Caco-2 (cell line): ENCODE measurements around the gene NLGN4X. TPM values are rescaled to one million over a fixed set of nuclear protein-coding genes. Genes with fewer than 3 reads are reported as not detected.

ENCODE experiments used
- BruUV-seq: library from RNA; stranded (reverse); fragments of 400-500 nt; replicated peaks from 2 replicates; lab custom pipeline; 2021; lab: Mats Ljungman, UMichigan
- CTCF ChIA-PET: fragments of 300-600 bp; sonication (Branson Sonifier 250); formaldehyde crosslinking; loops from one replicate; lab custom pipeline; 2022; ENCODE audit warnings: antibody characterized with exemption; lab: Charles Lee
- POLR2A ChIA-PET: fragments of 300-600 bp; sonication (Branson Sonifier 250); formaldehyde crosslinking; loops from one replicate; lab custom pipeline; 2022; ENCODE audit warnings: antibody characterized with exemption; lab: Charles Lee
- DNase-seq, 2 experiments: peaks; one replicate each; pipeline versions ENCODE4 v3.0.0 to v3.0.0-alpha.2; 2020 to 2022
- H3K27me3 ChIP-seq: replicated peaks from 2 replicates; pipeline ENCODE4 v1.6.0; 2011; ENCODE audit warnings: low read length; ENCODE audit not compliant: control insufficient read depth, insufficient read depth
- H3K36me3 ChIP-seq: 2 replicates; pipeline ENCODE4 v1.5.1; 2011; ENCODE audit warnings: low read length; ENCODE audit not compliant: control insufficient read depth, insufficient read depth
- H3K4me1 ChIP-seq: fragments of 250-450 bp; sonication (Bioruptor Pico); 2 replicates; pipeline ENCODE4 v1.5.1; 2020; ENCODE audit warnings: mild to moderate bottlenecking
- H3K4me3 ChIP-seq: 2 replicates; pipeline ENCODE4 v1.5.1; 2011; ENCODE audit warnings: low read depth, mild to moderate bottlenecking, control low read depth, low read length
- H3K9me3 ChIP-seq: fragments of 250-450 bp; sonication (Bioruptor Pico); 2 replicates; pipeline ENCODE4 v1.5.1; 2020; ENCODE audit warnings: mild to moderate bottlenecking, moderate library complexity
- H3K27ac Mint-ChIP-seq: one replicate; pipeline ENCODE4 v1.8.0; 2022; ENCODE audit warnings: mixed read lengths; ENCODE audit not compliant: unreplicated experiment
- H3K27me3 Mint-ChIP-seq: one replicate; pipeline ENCODE4 v1.8.0; 2022; ENCODE audit warnings: mixed read lengths; ENCODE audit not compliant: insufficient read depth, unreplicated experiment
- H3K36me3 Mint-ChIP-seq: one replicate; pipeline ENCODE4 v1.8.0; 2022; ENCODE audit warnings: mild to moderate bottlenecking, mixed read lengths; ENCODE audit not compliant: insufficient read depth, unreplicated experiment
- H3K4me1 Mint-ChIP-seq: one replicate; pipeline ENCODE4 v1.8.0; 2022; ENCODE audit warnings: low read depth, mixed read lengths; ENCODE audit not compliant: unreplicated experiment
- H3K4me3 Mint-ChIP-seq: one replicate; pipeline ENCODE4 v1.8.0; 2022; ENCODE audit warnings: mild to moderate bottlenecking, moderate library complexity, mixed read lengths; ENCODE audit not compliant: unreplicated experiment
- H3K9me3 Mint-ChIP-seq: one replicate; pipeline ENCODE4 v1.8.0; 2022; ENCODE audit warnings: mixed read lengths; ENCODE audit not compliant: unreplicated experiment
- CTCF ChIP-seq, 2 experiments: fragments of 200-600 bp in 1 of 2; IDR thresholded peaks; 1 replicate in 1 of 2; 2 replicates in 1 of 2; pipeline versions ENCODE4 v1.5.1 to v1.8.0; 2011 to 2022; ENCODE audit warnings: antibody characterized with exemption in 1 of 2, control low read depth in 1 of 2, inconsistent platforms in 1 of 2, low read depth in 1 of 2, low read length in 1 of 2, mild to moderate bottlenecking in 1 of 2, moderate library complexity in 1 of 2; ENCODE audit not compliant: insufficient read depth in 1 of 2, severe bottlenecking in 1 of 2, unreplicated experiment in 1 of 2
- intact Hi-C: fragments of 100-400 bp; cut with micrococcal nuclease; formaldehyde crosslinking; loops from one replicate; pipeline ENCODE4 v1.10.0; 2022; ENCODE audit not compliant: unreplicated experiment
- total RNA-seq: library from RNA; stranded (reverse); gene quantifications from 2 replicates; pipeline ENCODE4 v1.2.3, GENCODE V29; 2022

The NLGN4X gene
- total RNA-seq, 1 experiment from 2014 or later: not detected

GRCh38 chrX:6129195-6129594 lies 99.5 kb downstream of the NLGN4X start:
- Histone ChIP-seq H3K9me3 (no peaks in the 10 kb centered on the region), H3K27me3 (no peaks in the 10 kb centered on the region), H3K4me1 (no peaks in the 10 kb centered on the region), H3K36me3 (no peaks in the 10 kb centered on the region), H3K4me3 (no peak overlapping the region)
- ChIA-PET CTCF (no interaction called here), POLR2A (no interaction called here)
- TF ChIP-seq CTCF (IDR thresholded peaks at IDR 0.05; ENCODE audit: insufficient read depth in 1 of 2, low read depth in 1 of 2, low read length in 1 of 2, severe bottlenecking in 1 of 2, unreplicated experiment in 1 of 2): no peak
- Mint-ChIP-seq H3K27ac (no peak overlapping the region), H3K27me3 (peaks cover 3% of the 10 kb centered on the region), H3K4me3 (no peak overlapping the region), H3K4me1 (no peaks in the 10 kb centered on the region), H3K9me3 (no peaks in the 10 kb centered on the region), H3K36me3 (no peaks in the 10 kb centered on the region)
- DNase-seq: no peak
- BruUV-seq: no TSS peak
- intact Hi-C loops: no loop called here

GRCh38 chrX:6120329-6120728 lies 108.3 kb downstream of the NLGN4X start:
- Histone ChIP-seq H3K4me3 (no peak overlapping the region), H3K27me3 (no peaks in the 10 kb centered on the region), H3K9me3 (no peaks in the 10 kb centered on the region), H3K36me3 (no peaks in the 10 kb centered on the region), H3K4me1 (no peaks in the 10 kb centered on the region)
- no peak for DNase-seq
- Mint-ChIP-seq H3K9me3 (no peaks in the 10 kb centered on the region), H3K4me1 (no peaks in the 10 kb centered on the region), H3K27me3 (peaks cover 8% of the 10 kb centered on the region), H3K4me3 (no peak overlapping the region), H3K36me3 (no peaks in the 10 kb centered on the region), H3K27ac (no peak overlapping the region)
- TF ChIP-seq CTCF (IDR thresholded peaks at IDR 0.05; ENCODE audit: insufficient read depth in 1 of 2, low read depth in 1 of 2, low read length in 1 of 2, severe bottlenecking in 1 of 2, unreplicated experiment in 1 of 2): no peak
- BruUV-seq: no TSS peak
- intact Hi-C loops: no loop called here
- POLR2A ChIA-PET: no interaction called here
- CTCF ChIA-PET: no interaction called here

GRCh38 chrX:6095469-6095868 lies 133.2 kb downstream of the NLGN4X start:
- H3K4me3 Mint-ChIP-seq: no peak overlapping the region
- Histone ChIP-seq H3K4me1 (no peaks in the 10 kb centered on the region), H3K27me3 (no peaks in the 10 kb centered on the region), H3K4me3 (no peak overlapping the region), H3K36me3 (no peaks in the 10 kb centered on the region), H3K9me3 (no peaks in the 10 kb centered on the region)
- TF ChIP-seq CTCF (IDR thresholded peaks at IDR 0.05; ENCODE audit: insufficient read depth in 1 of 2, low read depth in 1 of 2, low read length in 1 of 2, severe bottlenecking in 1 of 2, unreplicated experiment in 1 of 2): peak in 1 of 2 experiments; percentile 9
- ChIA-PET POLR2A (no interaction called here), CTCF (no interaction called here)
- H3K36me3 Mint-ChIP-seq: no peaks in the 10 kb centered on the region
- no TSS peak for BruUV-seq
- peaks cover 2% of the 10 kb centered on the region for H3K27me3 Mint-ChIP-seq
- intact Hi-C loops: no loop called here
- H3K9me3 Mint-ChIP-seq: no peaks in the 10 kb centered on the region
- no peak overlapping the region for H3K27ac Mint-ChIP-seq
- H3K4me1 Mint-ChIP-seq: no peaks in the 10 kb centered on the region
- DNase-seq: peak in 1 of 2 experiments; percentile 1
